Activated CD4-positive, alpha-beta T cell treated with anti-CD3 and anti-CD28 coated beads, Interleukin-2, amount 10 ng/mL, durations not matched to agents 7 days and 5 days (primary cell): ENCODE data around the gene PRRX1. TPM values are rescaled to one million over a fixed set of nuclear protein-coding genes. Genes with fewer than 3 reads are reported as not detected.

Experiments used
- total RNA-seq, 2 experiments: library from RNA; stranded (reverse); gene quantifications; one replicate each; pipeline ENCODE4 v1.2.3, GENCODE V29; 2021

PRRX1 gene
- total RNA-seq, 2 experiments from 2014 or later: not detected

Other genes starting within 250 kb of the PRRX1 start
- gene GORAB, start 132.0 kb upstream of the PRRX1 start, total RNA-seq: 10 to 100 TPM; 12.9 to 13.0 TPM